HG03196 (cell line): ENCODE results near the gene PIGB.
"Not testable (repeated sequence)": the region's sequence is repeated elsewhere in the genome, so short reads cannot be mapped to it uniquely, and the experiment has no call there.

ENCODE experiments used
- ATAC-seq: cut with Tn5 transposase; IDR thresholded peaks from one replicate; pipeline ENCODE4 v1.9.1; 2021; ENCODE audit not compliant: unreplicated experiment

The PIGB gene

DNA sequence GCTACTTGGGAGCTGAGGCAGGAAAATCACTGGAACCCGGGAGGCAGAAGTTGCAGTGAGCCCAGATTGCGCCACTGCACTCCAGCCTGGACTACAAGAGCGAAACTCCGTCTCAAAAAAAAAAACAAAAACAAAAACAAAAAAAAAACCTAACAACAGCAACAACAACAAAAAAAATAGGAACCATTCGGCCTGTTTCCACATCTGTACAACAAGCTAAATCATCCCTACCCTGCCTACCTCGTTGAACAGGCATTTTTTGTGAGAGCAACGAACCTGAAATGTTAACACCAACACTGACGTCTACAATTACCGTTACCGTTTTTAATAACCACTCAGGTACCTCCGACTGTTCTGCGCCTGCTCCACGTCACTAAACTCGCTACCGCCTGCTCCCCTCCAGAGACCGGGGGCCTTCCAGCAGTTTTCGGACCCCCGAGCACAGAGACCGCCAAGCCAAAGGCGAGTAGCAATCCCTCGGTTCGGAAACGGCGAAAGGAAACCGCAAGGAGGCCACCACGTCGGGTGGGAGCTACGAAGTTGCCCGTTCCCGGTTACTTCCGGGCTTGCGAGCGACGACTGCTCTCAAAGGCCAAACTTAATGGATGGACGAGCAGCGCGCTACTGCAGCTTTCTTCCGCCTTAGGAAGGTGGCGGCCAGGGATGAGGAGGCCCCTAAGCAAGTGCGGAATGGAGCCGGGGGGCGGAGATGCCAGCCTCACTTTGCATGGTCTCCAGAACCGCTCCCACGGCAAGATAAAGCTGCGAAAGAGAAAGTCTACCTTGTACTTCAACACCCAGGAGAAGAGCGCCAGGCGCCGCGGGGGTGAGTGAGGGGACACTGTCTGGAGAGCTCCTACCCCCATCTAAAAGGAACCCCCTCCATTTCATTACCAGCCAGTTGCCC lies at the start of gene PIGB, which contains the start of gene PIGBOS1:
PIGB (plus strand) TSS at position 635 of the 907 bp plus-strand sequence; CDS start at position 664, 29 bp downstream.
PIGBOS1 (minus strand) TSS at position 536 of the 907 bp plus-strand sequence. CDS start 1,331 bp downstream, outside the sequence.
- ATAC-seq: peak; percentile 94

DNA sequence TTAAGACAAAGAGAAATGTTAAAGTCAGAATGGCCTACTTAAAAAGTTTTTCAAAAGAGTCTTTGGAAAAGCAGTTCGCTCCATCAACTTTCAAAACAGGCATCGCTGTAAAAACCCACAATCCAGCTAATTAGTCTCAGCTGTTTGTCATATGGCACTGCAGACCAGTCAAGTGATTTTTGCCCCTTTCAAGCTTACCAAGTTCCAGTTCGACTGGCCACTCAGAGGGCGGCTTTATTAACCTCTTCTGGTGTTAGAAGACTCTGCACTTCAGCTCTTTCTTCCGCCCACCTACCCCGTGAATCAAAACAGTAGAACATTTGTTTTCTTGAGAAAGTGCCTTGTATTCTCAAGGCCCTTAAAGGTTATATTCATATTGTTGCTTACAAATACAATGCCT lies 48.7 kb upstream of the PIGB start:
- ATAC-seq: no peak

DNA sequence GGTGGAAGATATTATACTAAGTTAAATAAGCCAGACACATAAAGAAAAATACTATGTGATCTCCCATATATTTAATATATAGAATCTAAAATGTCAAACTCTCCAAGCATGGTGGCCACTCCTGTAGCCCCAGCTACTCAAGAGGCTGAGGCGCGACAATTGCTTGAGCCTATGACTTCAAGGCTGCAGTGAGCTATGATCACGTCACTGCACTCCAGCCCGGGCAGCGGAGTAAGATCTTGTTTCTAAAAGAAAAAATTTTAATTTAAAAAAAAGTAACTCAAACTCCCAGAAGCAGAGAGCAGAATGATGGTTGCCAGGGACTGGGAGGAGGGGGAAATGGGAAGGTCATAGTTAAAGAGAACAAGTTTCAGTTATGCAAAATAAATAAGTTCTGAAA lies 42.7 kb upstream of the PIGB start:
- ATAC-seq: no peak

GRCh38 chr15:55277116-55277564 lies 41.9 kb upstream of the PIGB start:
- ATAC-seq: peak; percentile 38

GRCh38 chr15:55277715-55278114 lies 41.3 kb upstream of the PIGB start:
- ATAC-seq: no peak

DNA sequence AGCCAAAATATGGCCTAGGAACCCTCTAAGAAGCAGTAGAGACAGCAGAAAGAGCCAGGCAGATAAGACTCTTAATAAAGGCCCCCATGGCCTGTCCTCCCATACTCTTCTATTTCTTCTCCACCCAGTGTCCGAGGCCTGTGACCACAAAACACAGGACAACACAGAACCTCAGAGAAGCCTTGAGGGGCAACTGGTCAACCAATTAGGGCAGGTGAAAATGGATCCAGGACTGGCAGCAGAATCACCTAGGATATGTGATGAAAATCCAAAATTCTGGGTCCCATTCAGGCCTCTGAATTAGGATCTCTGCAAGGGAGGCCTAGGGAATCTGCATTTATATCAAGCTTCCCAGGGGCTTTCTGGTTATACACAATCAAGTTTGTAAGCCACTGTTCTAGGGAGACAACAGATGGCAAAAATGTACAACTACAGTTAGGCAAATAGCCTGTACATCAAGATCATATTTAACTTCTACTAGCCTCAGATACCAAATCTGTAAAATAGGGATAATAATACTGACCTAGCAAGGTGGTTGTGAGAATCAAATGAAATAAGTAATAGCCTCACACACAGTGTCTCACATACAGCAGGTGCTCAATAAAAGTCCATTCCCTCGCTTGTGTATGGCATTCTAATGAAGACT lies 39.8 kb upstream of the PIGB start:
- no peak for ATAC-seq

- ATAC-seq: peak; percentile 84
Measured at GRCh38 chr15:55279746-55280351, 39.2 kb upstream of the PIGB start.

GRCh38 chr15:55280589-55280988 lies 38.4 kb upstream of the PIGB start:
- ATAC-seq: not testable (repeated sequence)

DNA sequence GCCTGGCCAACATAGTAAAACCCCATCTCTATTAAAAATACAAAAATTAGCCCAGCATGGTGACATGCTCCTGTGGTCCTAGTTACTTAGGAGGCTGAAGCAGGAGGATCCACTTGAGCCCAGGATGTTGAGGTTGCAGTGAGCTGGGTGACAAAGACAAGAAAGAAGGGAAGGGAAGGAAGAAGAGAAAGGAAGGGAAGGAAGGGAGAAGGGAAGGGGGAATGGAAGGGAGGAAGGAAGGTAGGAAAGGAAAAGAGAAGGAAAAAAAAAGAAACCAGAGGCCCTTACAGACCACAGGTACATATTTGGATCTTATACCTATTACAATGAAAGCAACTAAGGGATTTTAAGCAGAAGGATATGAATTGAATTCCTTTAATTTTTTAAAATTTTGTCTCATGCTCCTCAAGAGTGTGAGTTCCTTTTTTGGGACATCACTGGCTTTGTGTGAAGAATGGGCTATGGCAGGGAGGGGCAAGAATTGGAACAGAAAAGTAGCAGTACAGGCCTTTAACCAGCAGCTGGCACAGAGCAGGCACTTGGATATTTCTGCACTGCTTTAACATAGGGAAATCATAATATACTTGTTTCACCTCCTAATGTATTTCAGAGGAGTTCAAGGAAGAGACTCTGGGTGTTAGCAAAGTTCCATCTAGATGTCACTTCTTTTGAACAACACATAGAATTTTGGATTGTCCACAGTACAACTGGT lies 37.3 kb upstream of the PIGB start:
- ATAC-seq: no peak

GRCh38 chr15:55282284-55282833 lies 36.7 kb upstream of the PIGB start:
- no peak for ATAC-seq

- ATAC-seq: no peak
Measured at GRCh38 chr15:55283379-55284147, 35.5 kb upstream of the PIGB start.

GRCh38 chr15:55284426-55284825 lies 34.6 kb upstream of the PIGB start:
- ATAC-seq: no peak

DNA sequence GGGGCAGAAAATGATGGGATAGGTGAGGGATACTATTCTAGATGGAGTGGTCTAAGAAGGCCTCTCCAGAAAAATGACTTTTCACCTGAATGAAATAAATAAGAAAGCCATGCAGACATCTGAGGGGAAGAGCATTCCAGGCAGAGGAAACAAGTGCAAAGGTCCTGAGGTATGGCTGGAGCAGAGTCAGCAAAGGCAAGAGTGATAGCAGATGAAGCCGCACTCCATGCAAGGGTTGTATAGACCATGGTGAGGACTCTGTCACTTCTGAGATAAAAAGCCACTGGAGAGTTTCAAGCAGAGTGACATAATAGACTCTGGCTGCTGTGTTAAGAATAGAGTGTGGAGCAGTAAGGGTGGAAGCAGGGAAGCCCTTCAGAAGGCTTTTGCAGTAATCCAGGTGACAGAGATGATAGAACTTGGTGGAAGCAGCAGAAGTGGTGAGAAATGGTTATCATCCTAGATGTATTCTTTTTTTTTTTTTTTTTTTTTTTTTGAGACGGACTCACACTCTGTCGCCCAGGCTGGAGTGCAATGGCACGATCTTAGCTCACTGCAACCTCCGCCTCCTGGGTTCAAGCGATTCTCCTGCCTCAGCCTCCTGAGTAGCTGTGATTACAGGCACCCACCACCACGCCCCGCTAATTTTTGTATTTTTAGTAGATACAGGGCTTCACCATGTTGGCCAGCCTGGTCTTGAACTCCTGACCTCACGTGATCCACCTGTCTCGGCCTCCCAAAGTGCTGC lies 32.4 kb upstream of the PIGB start:
- ATAC-seq: not testable (repeated sequence)

DNA sequence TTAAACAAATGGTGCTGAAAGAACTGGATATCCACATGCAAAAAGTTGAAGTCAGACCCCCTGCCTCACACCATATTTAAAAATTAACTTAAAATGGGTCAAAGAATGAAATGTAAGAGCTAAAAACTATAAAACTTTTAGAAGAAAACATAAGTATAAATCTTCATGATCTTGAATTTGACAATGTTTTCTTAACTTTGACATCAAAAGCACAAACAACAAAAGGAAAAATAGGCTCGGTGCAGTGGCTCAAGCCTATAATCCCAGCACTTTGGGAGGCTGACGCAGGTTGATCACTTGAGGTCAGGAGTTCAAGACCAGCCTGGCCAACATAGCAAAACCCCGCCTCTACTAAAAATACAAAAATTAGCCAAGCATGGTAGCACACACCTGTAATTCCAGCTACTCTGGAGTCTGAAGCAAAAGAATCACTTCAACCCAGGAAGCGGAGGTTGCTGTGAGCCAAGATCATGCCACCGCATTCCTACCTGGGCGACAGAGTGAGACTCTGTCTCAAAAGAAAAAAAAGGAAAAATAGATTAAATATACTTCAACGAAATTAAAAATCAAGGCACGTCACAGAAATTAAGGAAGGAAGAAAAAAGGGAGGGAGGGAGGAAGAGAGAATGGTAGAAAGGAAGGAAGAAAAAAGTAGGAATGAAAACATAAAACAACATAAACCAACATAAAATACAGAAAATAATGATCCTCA lies 30.9 kb upstream of the PIGB start:
- ATAC-seq: no peak

DNA sequence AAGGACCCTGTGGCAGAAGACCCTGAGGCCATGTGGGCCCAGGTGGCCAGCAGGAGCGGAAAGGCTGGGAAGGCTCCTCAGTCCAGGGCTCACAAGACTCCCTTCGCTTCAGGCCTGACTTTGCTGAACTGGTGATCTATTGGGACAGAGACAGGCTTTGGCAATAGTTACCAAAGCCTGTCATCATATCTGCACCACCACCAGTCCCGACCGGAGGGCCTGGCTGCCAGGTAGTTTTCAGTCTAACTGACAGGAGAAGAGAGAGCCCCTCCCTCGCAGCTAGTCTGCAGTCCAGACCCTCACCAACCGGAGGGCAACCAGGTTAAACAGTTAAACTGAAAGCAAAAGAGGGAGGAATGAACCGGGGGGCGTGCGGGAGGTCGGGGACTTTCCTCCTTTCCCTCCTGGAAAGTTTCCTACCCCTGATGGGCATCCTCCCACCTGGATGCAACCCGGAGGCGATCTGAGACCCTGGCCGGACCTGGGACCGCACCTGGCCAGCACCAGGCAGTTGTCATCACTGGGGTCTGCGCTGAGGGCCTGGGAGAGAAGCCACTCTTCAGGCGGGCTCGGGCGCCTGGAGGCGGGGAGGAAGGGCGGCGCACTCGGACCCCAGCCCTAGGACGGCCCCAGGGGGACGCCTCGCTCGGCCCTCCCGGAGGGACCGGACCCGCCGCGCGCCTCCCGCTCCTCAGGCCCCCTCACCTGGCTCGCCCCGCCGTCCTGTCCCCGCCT lies 29.8 kb upstream of the PIGB start:
- peak; percentile 26 for ATAC-seq

DNA sequence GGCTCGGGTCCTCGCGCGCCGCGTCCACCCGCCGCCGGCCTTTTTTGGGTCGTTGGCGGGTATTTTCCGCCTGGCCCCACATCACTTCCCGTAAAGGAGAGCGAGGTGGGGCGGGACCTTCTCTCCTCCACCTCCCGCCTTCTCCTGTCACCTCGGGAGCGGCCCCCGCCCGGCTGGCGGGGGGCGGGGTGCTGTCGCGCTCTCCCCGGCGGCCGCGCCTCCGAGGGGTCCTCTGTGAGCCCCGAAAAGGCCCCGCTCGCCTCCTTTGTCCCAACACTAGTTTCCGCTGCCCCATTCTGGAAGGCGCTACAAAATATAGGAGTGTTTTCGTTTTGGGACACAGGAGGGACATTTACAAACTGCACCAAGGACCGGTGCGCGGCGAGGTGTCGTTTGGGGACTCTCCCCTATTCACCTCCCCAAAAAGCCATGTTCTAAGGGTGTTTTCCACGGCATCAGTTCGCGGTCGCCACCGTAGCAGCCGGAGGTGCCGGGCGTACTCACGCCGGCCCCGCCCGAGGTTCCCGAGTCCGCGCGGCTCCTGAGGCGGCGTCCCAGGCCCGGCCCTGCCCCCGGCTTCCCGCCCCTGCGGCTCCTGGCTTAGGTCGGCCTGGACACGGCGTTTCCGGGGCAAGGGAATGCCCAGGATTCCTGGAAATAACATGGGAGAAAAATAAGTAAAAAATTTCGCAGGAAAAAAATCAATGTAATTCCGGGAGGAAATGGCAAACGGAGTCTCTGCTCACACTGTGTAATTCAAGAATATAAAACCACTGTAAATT lies 29.1 kb upstream of the PIGB start, which contains the start of gene RAB27A:
RAB27A (minus strand) TSS at position 68 of the 782 bp plus-strand sequence. CDS start 54,879 bp downstream, outside the sequence.
- ATAC-seq: peak; percentile 65

DNA sequence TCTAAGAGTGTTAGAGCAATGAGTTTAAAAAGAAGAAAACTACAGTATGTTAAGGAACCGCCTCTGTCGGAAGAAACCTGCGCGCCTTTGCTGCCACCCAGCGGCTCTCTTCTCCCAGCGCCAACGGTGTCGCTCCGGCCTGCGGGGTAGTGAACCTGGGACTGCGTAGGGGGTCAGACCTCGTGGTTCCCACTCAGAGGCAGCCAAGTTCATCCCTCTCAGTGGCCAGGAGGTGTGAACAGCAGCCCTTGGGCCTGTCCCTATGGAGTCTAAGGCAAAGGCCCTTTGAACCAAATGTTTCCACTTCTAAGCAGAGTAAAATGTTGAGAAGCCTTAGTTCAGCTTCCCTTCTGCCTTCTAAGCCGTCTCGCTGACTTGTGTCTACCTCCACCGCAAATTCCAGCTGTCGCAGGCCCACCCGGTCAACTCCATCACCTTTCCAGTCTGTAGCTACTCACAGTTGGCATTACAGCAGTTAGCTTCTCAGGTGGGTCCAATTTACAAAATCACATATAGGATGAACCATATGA lies 28.4 kb upstream of the PIGB start:
- peak; percentile 78 for ATAC-seq
